OCI-LY7 (cell line): ENCODE data around the gene TCERG1L. TPM values are rescaled to one million over a fixed set of nuclear protein-coding genes. Genes with fewer than 3 reads are reported as not detected.

ENCODE experiments used
- BruUV-seq: library from RNA; stranded (reverse); fragments of 400-500 nt; replicated peaks from 2 replicates; lab custom pipeline; 2021; lab: Mats Ljungman, UMichigan
- CTCF ChIA-PET: fragments of 300-600 bp; sonication (Branson Sonifier 250); formaldehyde crosslinking; loops from one replicate; lab custom pipeline; 2022; ENCODE audit warnings: antibody characterized with exemption; ENCODE audit not compliant: unreplicated experiment; lab: Charles Lee
- POLR2A ChIA-PET: fragments of 300-600 bp; sonication (Branson Sonifier 250); formaldehyde crosslinking; loops from one replicate; lab custom pipeline; 2022; ENCODE audit warnings: antibody characterized with exemption; lab: Charles Lee
- DNase-seq: peaks from one replicate; pipeline ENCODE4 v3.0.0-alpha.2; 2015; ENCODE audit warnings: low spot score
- H2AFZ ChIP-seq: fragments of 200-600 bp; sonication (generic), shearing (Covaris generic); 2 replicates; pipeline ENCODE4 v1.6.1; 2014; ENCODE audit warnings: mild to moderate bottlenecking, antibody characterized with exemption, low read length, moderate library complexity
- H3K27ac ChIP-seq: fragments of 200-600 bp; sonication (generic); 2 replicates; pipeline ENCODE4 v1.5.1; 2014; ENCODE audit warnings: mixed run types, low read depth, mild to moderate bottlenecking, moderate library complexity, low read length, inconsistent platforms; ENCODE audit not compliant: poor library complexity, severe bottlenecking
- H3K36me3 ChIP-seq: fragments of 200-600 bp; sonication (generic); 2 replicates; pipeline ENCODE4 v1.6.1; 2014; ENCODE audit warnings: mild to moderate bottlenecking, antibody characterized with exemption, low read length, moderate library complexity, mixed read lengths; ENCODE audit not compliant: insufficient read depth
- H3K4me1 ChIP-seq: fragments of 200-600 bp; sonication (generic); 2 replicates; pipeline ENCODE4 v1.5.1; 2014; ENCODE audit warnings: mild to moderate bottlenecking, low read length; ENCODE audit not compliant: insufficient read depth, poor library complexity, severe bottlenecking
- H3K4me2 ChIP-seq: fragments of 200-600 bp; sonication (generic); 2 replicates; pipeline ENCODE4 v1.6.1; 2014; ENCODE audit warnings: mild to moderate bottlenecking, low read length
- H3K4me3 ChIP-seq: fragments of 200-600 bp; sonication (generic); 2 replicates; pipeline ENCODE4 v1.5.1; 2014; ENCODE audit warnings: mild to moderate bottlenecking, low read depth, low read length; ENCODE audit not compliant: poor library complexity, severe bottlenecking
- H3K79me2 ChIP-seq: fragments of 200-600 bp; sonication (generic); 2 replicates; pipeline ENCODE4 v1.6.1; 2016; ENCODE audit warnings: low read depth, mild to moderate bottlenecking, low read length, moderate library complexity, mixed read lengths; ENCODE audit not compliant: insufficient read depth
- H3K9me2 ChIP-seq: fragments of 200-600 bp; sonication (generic); 2 replicates; pipeline ENCODE4 v1.6.1; 2016; ENCODE audit warnings: mild to moderate bottlenecking, low read length, mixed read lengths; ENCODE audit not compliant: insufficient read depth
- H3K9me3 ChIP-seq: fragments of 200-600 bp; sonication (generic); 2 replicates; pipeline ENCODE4 v1.6.1; 2014; ENCODE audit warnings: mild to moderate bottlenecking, mixed run types, low read length, mixed read lengths
- H4K20me1 ChIP-seq: fragments of 200-600 bp; sonication (generic); 2 replicates; pipeline ENCODE4 v1.6.1; 2014; ENCODE audit warnings: mild to moderate bottlenecking, antibody characterized with exemption, low read length, moderate library complexity, mixed read lengths; ENCODE audit not compliant: insufficient read depth
- EZH2phosphoT487 ChIP-seq: fragments of 200-600 bp; sonication (generic); IDR thresholded peaks from 2 replicates; pipeline ENCODE4 v1.6.1; 2018; ENCODE audit warnings: low read depth, borderline replicate concordance, mild to moderate bottlenecking, mixed run types, antibody characterized with exemption, low read length, moderate library complexity, mixed read lengths
- intact Hi-C: fragments of 100-400 bp; cut with micrococcal nuclease; formaldehyde crosslinking; loops from one replicate; pipeline ENCODE4 v1.10.0; 2022; ENCODE audit not compliant: unreplicated experiment
- total RNA-seq, 2 experiments: library from RNA; depleted of rRNA in 1 of 2; stranded (reverse); fragments of >200 nt in 1 of 2; shearing (Covaris generic) in 1 of 2; gene quantifications; 2 replicates each; pipeline ENCODE4 v1.2.3, GENCODE V29; 2014 to 2022
- TF ChIP-seq, protein P1 (sequence below): fragments of 200-600 bp; sonication (generic); conservative IDR thresholded peaks from 2 replicates; pipeline ENCODE4 v1.5.1; 2014; ENCODE audit warnings: mild to moderate bottlenecking, antibody characterized with exemption, low read length, moderate library complexity, mixed read lengths

TCERG1L gene
- total RNA-seq, 2 experiments from 2014 or later: not detected

DNA sequence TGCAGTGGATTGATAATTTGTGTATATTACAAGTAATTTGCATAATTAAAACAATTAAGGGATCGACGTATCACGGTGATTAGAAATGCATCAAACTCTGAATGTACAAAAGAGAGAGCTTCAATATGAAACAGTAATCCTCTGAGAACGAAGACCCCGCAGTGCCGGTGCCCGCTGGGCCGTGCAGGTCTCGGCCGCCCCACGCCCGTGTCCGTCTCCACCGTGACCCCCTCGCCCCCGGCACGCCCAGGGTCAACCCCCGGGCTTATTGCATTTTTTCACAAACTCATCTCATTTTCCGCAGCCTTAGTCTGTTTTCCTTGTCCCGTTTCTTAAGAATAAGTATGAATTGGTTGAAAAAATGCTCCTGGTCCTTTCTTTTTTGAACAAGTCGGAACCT lies 218.6 kb downstream of the TCERG1L start:
- no peak for DNase-seq
- Histone ChIP-seq H4K20me1 (no peaks in the 10 kb centered on the region), H3K27ac (no peak overlapping the region), H3K9me3 (no peaks in the 10 kb centered on the region), H3K4me1 (no peaks in the 10 kb centered on the region), H2AFZ (no peak overlapping the region), H3K4me3 (no peak overlapping the region), H3K4me2 (no peak overlapping the region), H3K36me3 (no peaks in the 10 kb centered on the region), H3K9me2 (no peaks in the 10 kb centered on the region), H3K79me2 (no peaks in the 10 kb centered on the region)
- TF ChIP-seq, protein P1, sequence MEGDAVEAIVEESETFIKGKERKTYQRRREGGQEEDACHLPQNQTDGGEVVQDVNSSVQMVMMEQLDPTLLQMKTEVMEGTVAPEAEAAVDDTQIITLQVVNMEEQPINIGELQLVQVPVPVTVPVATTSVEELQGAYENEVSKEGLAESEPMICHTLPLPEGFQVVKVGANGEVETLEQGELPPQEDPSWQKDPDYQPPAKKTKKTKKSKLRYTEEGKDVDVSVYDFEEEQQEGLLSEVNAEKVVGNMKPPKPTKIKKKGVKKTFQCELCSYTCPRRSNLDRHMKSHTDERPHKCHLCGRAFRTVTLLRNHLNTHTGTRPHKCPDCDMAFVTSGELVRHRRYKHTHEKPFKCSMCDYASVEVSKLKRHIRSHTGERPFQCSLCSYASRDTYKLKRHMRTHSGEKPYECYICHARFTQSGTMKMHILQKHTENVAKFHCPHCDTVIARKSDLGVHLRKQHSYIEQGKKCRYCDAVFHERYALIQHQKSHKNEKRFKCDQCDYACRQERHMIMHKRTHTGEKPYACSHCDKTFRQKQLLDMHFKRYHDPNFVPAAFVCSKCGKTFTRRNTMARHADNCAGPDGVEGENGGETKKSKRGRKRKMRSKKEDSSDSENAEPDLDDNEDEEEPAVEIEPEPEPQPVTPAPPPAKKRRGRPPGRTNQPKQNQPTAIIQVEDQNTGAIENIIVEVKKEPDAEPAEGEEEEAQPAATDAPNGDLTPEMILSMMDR: no peak
- TF ChIP-seq EZH2phosphoT487: no peak
- BruUV-seq: no TSS peak
- POLR2A ChIA-PET: no interaction called here
- intact Hi-C loops: no loop called here
- CTCF ChIA-PET: no interaction called here

DNA sequence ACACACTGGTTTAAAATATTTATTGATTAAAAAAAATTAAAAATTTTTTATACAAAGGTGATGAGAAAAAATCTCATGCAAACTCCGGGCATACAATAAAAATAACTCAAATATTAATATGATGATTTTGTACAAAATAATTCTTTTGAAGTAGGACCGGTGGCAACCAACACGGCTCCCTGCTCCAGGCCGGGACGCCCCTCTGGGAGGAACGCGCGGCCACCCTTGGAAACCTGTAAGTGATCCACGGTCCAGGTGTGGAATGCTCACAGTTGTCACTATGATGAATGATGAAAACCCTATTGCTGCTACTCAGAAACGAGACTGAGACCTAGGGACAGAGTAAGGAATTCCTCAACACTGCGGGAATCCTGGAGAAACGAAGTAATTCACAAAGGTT lies 219.1 kb downstream of the TCERG1L start:
- no peaks in the 10 kb centered on the region for H3K36me3 ChIP-seq
- BruUV-seq: no TSS peak
- H3K4me2 ChIP-seq: no peak overlapping the region
- intact Hi-C loops: no loop called here
- POLR2A ChIA-PET: no interaction called here
- no peak overlapping the region for H3K4me3 ChIP-seq
- H3K27ac ChIP-seq: no peak overlapping the region
- H3K9me2 ChIP-seq: no peaks in the 10 kb centered on the region
- H3K79me2 ChIP-seq: no peaks in the 10 kb centered on the region
- CTCF ChIA-PET: no interaction called here
- no peaks in the 10 kb centered on the region for H4K20me1 ChIP-seq
- H3K9me3 ChIP-seq: no peaks in the 10 kb centered on the region
- TF ChIP-seq, protein P1: no peak
- no peaks in the 10 kb centered on the region for H3K4me1 ChIP-seq
- no peak overlapping the region for H2AFZ ChIP-seq
- DNase-seq: no peak

DNA sequence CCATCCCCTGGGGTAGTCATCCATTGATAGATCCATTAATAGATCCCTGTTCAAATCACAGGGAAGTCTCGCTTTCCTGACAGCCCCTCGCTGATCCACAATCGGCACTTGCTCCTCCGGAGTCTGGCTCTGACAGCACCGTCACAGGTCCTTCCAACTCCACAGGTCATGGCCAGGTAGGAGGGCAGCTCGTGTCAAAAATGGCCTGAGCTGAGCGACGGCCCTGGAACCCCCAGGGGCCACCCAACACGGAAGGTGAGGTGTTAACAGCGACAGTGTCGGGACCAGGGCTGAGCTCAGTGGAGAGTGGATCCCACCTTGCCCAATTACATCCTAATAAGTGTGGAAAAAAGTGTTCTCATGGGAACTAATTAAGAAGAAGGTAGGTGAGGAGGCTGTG lies 219.8 kb downstream of the TCERG1L start:
- BruUV-seq: no TSS peak
- no peaks in the 10 kb centered on the region for H4K20me1 ChIP-seq
- no peak for TF ChIP-seq EZH2phosphoT487
- TF ChIP-seq, protein P1: no peak
- no peaks in the 10 kb centered on the region for H3K36me3 ChIP-seq
- H3K4me1 ChIP-seq: no peaks in the 10 kb centered on the region
- CTCF ChIA-PET: no interaction called here
- POLR2A ChIA-PET: no interaction called here
- no peaks in the 10 kb centered on the region for H3K9me3 ChIP-seq
- H3K27ac ChIP-seq: no peak overlapping the region
- no peak overlapping the region for H2AFZ ChIP-seq
- H3K4me2 ChIP-seq: no peak overlapping the region
- DNase-seq: no peak
- intact Hi-C loops: no loop called here
- no peak overlapping the region for H3K4me3 ChIP-seq
- no peaks in the 10 kb centered on the region for H3K9me2 ChIP-seq
- no peaks in the 10 kb centered on the region for H3K79me2 ChIP-seq
